Ascending aorta (tissue), 2 donors: ENCODE data around the gene SLC35F6. TPM values are rescaled to one million over a fixed set of nuclear protein-coding genes. Genes with fewer than 3 reads are reported as not detected.
"Not testable (repeated sequence)": the region's sequence is repeated elsewhere in the genome, so short reads cannot be mapped to it uniquely, and the experiment has no call there.

Experiments
- DNase-seq, 2 donors: peaks; one replicate each; pipeline ENCODE4 v3.0.0-alpha.2; 2019; ENCODE audit warnings: low spot score in 2 of 2
- H3K27ac ChIP-seq, 2 donors: fragments of 200-600 bp; sonication (generic); one replicate each; pipeline ENCODE4 v1.5.1; 2016 to 2017; ENCODE audit warnings: mild to moderate bottlenecking in 1 of 2
- H3K27me3 ChIP-seq: fragments of 200-600 bp; sonication (generic); one replicate; pipeline ENCODE4 v1.5.1; 2017
- H3K36me3 ChIP-seq, 2 donors: fragments of 200-600 bp; sonication (generic); one replicate each; pipeline ENCODE4 v1.5.1; 2016
- H3K4me1 ChIP-seq, 2 donors: fragments of 200-600 bp; sonication (generic); one replicate each; pipeline ENCODE4 v1.5.1; 2016 to 2017; ENCODE audit warnings: mild to moderate bottlenecking in 1 of 2
- H3K4me3 ChIP-seq, 2 donors: fragments of 200-600 bp; sonication (generic); one replicate each; pipeline ENCODE4 v1.5.1; 2016 to 2017; ENCODE audit warnings: mild to moderate bottlenecking in 1 of 2
- H3K9me3 ChIP-seq, 2 donors: fragments of 200-600 bp; sonication (generic); one replicate each; pipeline ENCODE4 v1.5.1; 2016
- CTCF ChIP-seq, 3 experiments: fragments of 200-600 bp in 2 of 3; fragments of 450-650 bp in 1 of 3; sonication (generic) in 2 of 3; IDR thresholded peaks; one replicate each; pipeline ENCODE4 v1.5.1; 2016 to 2019; ENCODE audit warnings: antibody characterized with exemption in 3 of 3, mild to moderate bottlenecking in 1 of 3, moderate library complexity in 1 of 3
- intact Hi-C: fragments of 100-400 bp; cut with DNase I; formaldehyde crosslinking; loops from one replicate; pipeline ENCODE4 v1.15.1; 2023
- total RNA-seq: library from RNA; depleted of rRNA; stranded (reverse); fragments of >200 nt; gene quantifications from one replicate; pipeline ENCODE4 v1.1.0, GENCODE V29; 2016

Gene SLC35F6
- total RNA-seq, 1 donor from 2014 or later: 43.4 TPM

- DNase-seq: peak in 1 of 2 donors; percentile 89
- intact Hi-C loops: loop anchor here (1.0 kb wide), 1 partner anchor 140 kb away; no protein-coding TSS in a partner anchor
- Histone ChIP-seq H3K4me1 (peaks cover 0 to 3% of the 10 kb centered on the region in 2 donors), H3K27me3 (no peaks in the 10 kb centered on the region), H3K4me3 (no peak overlapping the region), H3K9me3 (no peaks in the 10 kb centered on the region), H3K27ac (no peak overlapping the region), H3K36me3 (no peaks in the 10 kb centered on the region)
- TF ChIP-seq CTCF (IDR thresholded peaks at IDR 0.05): peak; percentile 86 to 94 (median 91)
Observed at GRCh38 chr2:26745609-26746327, 18.3 kb upstream of the SLC35F6 start.

- Histone ChIP-seq H3K4me3 (no peak overlapping the region), H3K9me3 (no peaks in the 10 kb centered on the region), H3K27ac (no peak overlapping the region), H3K36me3 (no peaks in the 10 kb centered on the region), H3K27me3 (no peaks in the 10 kb centered on the region), H3K4me1 (peaks cover 0 to 3% of the 10 kb centered on the region in 2 donors)
- DNase-seq: no peak
- intact Hi-C loops: no loop called here
- no peak for TF ChIP-seq CTCF (IDR thresholded peaks at IDR 0.05)
Observed at GRCh38 chr2:26746934-26747333, 17.1 kb upstream of the SLC35F6 start.

- H3K27me3 ChIP-seq, H3K36me3 ChIP-seq, H3K9me3 ChIP-seq, DNase-seq, H3K27ac ChIP-seq, H3K4me1 ChIP-seq, H3K4me3 ChIP-seq, intact Hi-C loops: not testable (repeated sequence)
Observed at GRCh38 chr2:26749787-26750420, 14.2 kb upstream of the SLC35F6 start.

- not testable (repeated sequence) for H3K36me3 ChIP-seq, H3K4me3 ChIP-seq
Observed at GRCh38 chr2:26750467-26750866, 13.6 kb upstream of the SLC35F6 start.

GRCh38 chr2:26752656-26753055 lies 11.4 kb upstream of the SLC35F6 start:
- peaks cover 0 to 4% of the 10 kb centered on the region in 2 donors for H3K4me1 ChIP-seq
- no peaks in the 10 kb centered on the region for H3K36me3 ChIP-seq
- H3K27ac ChIP-seq: no peak overlapping the region
- DNase-seq: no peak
- TF ChIP-seq CTCF (IDR thresholded peaks at IDR 0.05): no peak
- no peaks in the 10 kb centered on the region for H3K27me3 ChIP-seq
- H3K9me3 ChIP-seq: no peaks in the 10 kb centered on the region
- H3K4me3 ChIP-seq: no peak overlapping the region
- intact Hi-C loops: no loop called here

More at GRCh38 chr2:26750467-26750866, 13.6 kb upstream of the SLC35F6 start:
- H3K27me3 ChIP-seq, H3K4me1 ChIP-seq, intact Hi-C loops, H3K27ac ChIP-seq, DNase-seq, H3K9me3 ChIP-seq: not testable (repeated sequence)

GRCh38 chr2:26754539-26754938 lies 9.5 kb upstream of the SLC35F6 start:
- Histone ChIP-seq H3K4me1 (peaks cover 3 to 13% of the 10 kb centered on the region in 2 donors), H3K4me3 (no peak overlapping the region), H3K27me3 (no peaks in the 10 kb centered on the region), H3K27ac (no peak overlapping the region), H3K36me3 (no peaks in the 10 kb centered on the region), H3K9me3 (no peaks in the 10 kb centered on the region)
- intact Hi-C loops: no loop called here
- no peak for TF ChIP-seq CTCF (IDR thresholded peaks at IDR 0.05)
- DNase-seq: no peak
